Suprapubic skin (tissue), 4 donors: ENCODE results near the gene CCNB1. TPM values are rescaled to one million over a fixed set of nuclear protein-coding genes. Genes with fewer than 3 reads are reported as not detected.
A peak's percentile ranks its signal among the peaks of the same experiment; 100 is the strongest.

Source experiments
- DNase-seq, 2 donors: peaks; one replicate each; pipeline ENCODE4 v3.0.0-alpha.2; 2019; ENCODE audit warnings: low spot score in 2 of 2
- H3K27ac ChIP-seq: fragments of 200-600 bp; sonication (generic); one replicate; pipeline ENCODE4 v1.5.1; 2019
- H3K27me3 ChIP-seq: fragments of 200-600 bp; sonication (generic); one replicate; pipeline ENCODE4 v1.5.1; 2019
- H3K36me3 ChIP-seq: fragments of 200-600 bp; sonication (generic); one replicate; pipeline ENCODE4 v1.5.1; 2019
- H3K4me1 ChIP-seq: fragments of 200-600 bp; sonication (generic); one replicate; pipeline ENCODE4 v1.5.1; 2019
- H3K4me3 ChIP-seq: fragments of 200-600 bp; sonication (generic); one replicate; pipeline ENCODE4 v1.5.1; 2019; ENCODE audit warnings: mild to moderate bottlenecking
- H3K9me3 ChIP-seq: fragments of 200-600 bp; sonication (generic); one replicate; pipeline ENCODE4 v1.5.1; 2019
- EP300 ChIP-seq: sonication (generic); formaldehyde crosslinking; IDR thresholded peaks from one replicate; pipeline ENCODE4 v1.6.1; 2017; ENCODE audit warnings: antibody characterized with exemption
- POLR2A ChIP-seq, 2 donors: fragments of 450-650 bp; IDR thresholded peaks; one replicate each; pipeline ENCODE4 v1.6.1; 2017; ENCODE audit warnings: antibody characterized with exemption in 2 of 2, mild to moderate bottlenecking in 2 of 2, moderate library complexity in 2 of 2
- POLR2AphosphoS5 ChIP-seq, 3 donors: sonication (generic); formaldehyde crosslinking; IDR thresholded peaks; one replicate each; pipeline ENCODE4 v1.6.1; 2017; ENCODE audit warnings: antibody characterized with exemption in 3 of 3
- WGBS: methylation state at CpG from one replicate; pipeline ENCODE4 v1.1.5; 2018; 5-methylcytosine and 5-hydroxymethylcytosine counted together
- total RNA-seq, 4 donors: library from RNA; depleted of rRNA; stranded (reverse); fragments of >200 nt; gene quantifications; one replicate each; pipeline ENCODE4 v1.1.0, GENCODE V29; 2016
- TF ChIP-seq, protein P1 (sequence below), 2 donors: fragments of 200-600 bp in 1 of 2; fragments of 450-650 bp in 1 of 2; sonication (generic) in 1 of 2; IDR thresholded peaks; one replicate each; pipeline ENCODE4 v1.5.1; 2016 to 2019; ENCODE audit warnings: antibody characterized with exemption in 2 of 2, mild to moderate bottlenecking in 1 of 2, moderate library complexity in 1 of 2

The CCNB1 gene
- total RNA-seq, 4 donors from 2014 or later: 8.5 to 19.9 (median 10.8) TPM

DNA sequence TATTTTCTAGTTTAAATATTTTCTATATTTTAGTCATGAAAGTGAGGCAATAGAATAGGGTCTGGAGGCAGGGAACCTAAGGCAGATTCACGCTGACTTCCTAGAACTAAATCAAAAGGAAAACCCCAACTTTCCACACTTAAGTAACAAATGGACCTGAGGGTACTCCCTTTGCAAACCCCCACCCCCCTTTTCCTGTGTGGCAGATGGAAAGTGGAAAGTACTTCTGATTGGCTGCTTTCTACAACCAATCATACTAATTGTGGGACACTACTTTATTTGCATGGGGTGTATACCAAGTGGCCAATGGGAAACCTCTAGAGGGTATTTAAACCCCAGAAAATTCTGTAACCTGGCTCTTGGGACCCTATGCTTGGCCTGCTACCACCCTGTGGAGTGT is 17.7 kb downstream of the CCNB1 start:
- DNase-seq: no peak
- no peaks in the 10 kb centered on the region for H3K27me3 ChIP-seq
- no peak overlapping the region for H3K27ac ChIP-seq
- H3K36me3 ChIP-seq: no peaks in the 10 kb centered on the region
- WGBS: 85% methylated on average over 1 of the region's 1 CpG
- TF ChIP-seq EP300: no peak
- TF ChIP-seq POLR2A (IDR thresholded peaks at IDR 0.05): no peak
- no peak for TF ChIP-seq POLR2AphosphoS5 (IDR thresholded peaks at IDR 0.05)
- TF ChIP-seq, protein P1, sequence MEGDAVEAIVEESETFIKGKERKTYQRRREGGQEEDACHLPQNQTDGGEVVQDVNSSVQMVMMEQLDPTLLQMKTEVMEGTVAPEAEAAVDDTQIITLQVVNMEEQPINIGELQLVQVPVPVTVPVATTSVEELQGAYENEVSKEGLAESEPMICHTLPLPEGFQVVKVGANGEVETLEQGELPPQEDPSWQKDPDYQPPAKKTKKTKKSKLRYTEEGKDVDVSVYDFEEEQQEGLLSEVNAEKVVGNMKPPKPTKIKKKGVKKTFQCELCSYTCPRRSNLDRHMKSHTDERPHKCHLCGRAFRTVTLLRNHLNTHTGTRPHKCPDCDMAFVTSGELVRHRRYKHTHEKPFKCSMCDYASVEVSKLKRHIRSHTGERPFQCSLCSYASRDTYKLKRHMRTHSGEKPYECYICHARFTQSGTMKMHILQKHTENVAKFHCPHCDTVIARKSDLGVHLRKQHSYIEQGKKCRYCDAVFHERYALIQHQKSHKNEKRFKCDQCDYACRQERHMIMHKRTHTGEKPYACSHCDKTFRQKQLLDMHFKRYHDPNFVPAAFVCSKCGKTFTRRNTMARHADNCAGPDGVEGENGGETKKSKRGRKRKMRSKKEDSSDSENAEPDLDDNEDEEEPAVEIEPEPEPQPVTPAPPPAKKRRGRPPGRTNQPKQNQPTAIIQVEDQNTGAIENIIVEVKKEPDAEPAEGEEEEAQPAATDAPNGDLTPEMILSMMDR (IDR thresholded peaks at IDR 0.05): no peak
- H3K9me3 ChIP-seq: no peaks in the 10 kb centered on the region
- peaks cover 8% of the 10 kb centered on the region for H3K4me1 ChIP-seq
- H3K4me3 ChIP-seq: no peak overlapping the region

DNA sequence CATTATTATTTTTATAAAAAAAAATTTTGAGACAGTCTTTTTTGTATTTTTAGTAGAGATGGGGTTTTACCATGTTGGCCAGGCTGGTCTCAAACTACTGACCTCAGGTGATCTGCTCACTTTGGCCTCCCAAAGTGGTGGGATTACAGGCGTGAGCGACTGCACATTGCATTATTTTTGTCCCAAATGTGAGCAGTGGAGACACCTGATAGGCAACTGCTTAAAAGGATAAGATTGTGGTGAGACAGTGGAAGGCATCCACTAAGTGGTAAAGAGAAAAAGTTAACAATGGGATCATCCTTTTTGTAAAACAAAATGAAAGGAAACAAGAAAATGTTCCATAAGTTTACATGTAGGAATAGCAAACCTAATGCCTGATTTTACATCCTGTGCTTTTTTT is 20.4 kb downstream of the CCNB1 start:
- no peak for DNase-seq
- H3K36me3 ChIP-seq: no peaks in the 10 kb centered on the region
- WGBS: 95% methylated on average over 2 of the region's 2 CpGs
- H3K4me1 ChIP-seq: peaks cover 19% of the 10 kb centered on the region
- TF ChIP-seq POLR2AphosphoS5 (IDR thresholded peaks at IDR 0.05) (no peak), POLR2A (IDR thresholded peaks at IDR 0.05) (no peak), EP300 (no peak)
- TF ChIP-seq, protein P1 (IDR thresholded peaks at IDR 0.05): no peak
- H3K27me3 ChIP-seq: no peaks in the 10 kb centered on the region
- H3K27ac ChIP-seq: no peak overlapping the region
- H3K9me3 ChIP-seq: no peaks in the 10 kb centered on the region
- no peak overlapping the region for H3K4me3 ChIP-seq

DNA sequence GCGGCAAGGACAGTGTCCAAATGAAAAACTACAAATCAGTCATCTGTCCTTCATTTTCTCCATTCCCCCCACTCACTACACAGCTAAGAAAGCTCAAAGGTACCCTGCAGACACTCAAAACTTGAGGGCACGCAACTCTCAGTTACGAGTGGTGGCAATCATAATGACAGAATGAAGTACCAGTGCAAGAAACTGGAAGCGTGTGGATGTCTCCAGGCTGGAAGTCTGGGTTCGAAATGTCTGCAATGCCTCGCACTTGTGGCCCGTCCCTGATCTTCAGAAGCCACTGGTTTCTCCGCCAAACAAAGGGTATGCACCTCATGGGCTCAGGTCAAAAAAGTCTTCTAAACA is 21.8 kb downstream of the CCNB1 start:
- no peaks in the 10 kb centered on the region for H3K9me3 ChIP-seq
- 29% methylated on average over 8 of the region's 8 CpGs for WGBS
- peaks cover 3% of the 10 kb centered on the region for H3K36me3 ChIP-seq
- H3K27ac ChIP-seq: peak overlapping the region; percentile 71
- peaks cover 19% of the 10 kb centered on the region for H3K4me1 ChIP-seq
- no peaks in the 10 kb centered on the region for H3K27me3 ChIP-seq
- peak overlapping the region; percentile 86 for H3K4me3 ChIP-seq
- TF ChIP-seq POLR2AphosphoS5 (IDR thresholded peaks at IDR 0.05): no peak
- no peak for TF ChIP-seq EP300
- TF ChIP-seq POLR2A (IDR thresholded peaks at IDR 0.05): no peak
- TF ChIP-seq, protein P1 (IDR thresholded peaks at IDR 0.05): no peak
- DNase-seq: no peak

- 0% methylated on average over 51 of the region's 55 CpGs for WGBS
- peak; percentile 92 to 94 for DNase-seq
Observed at GRCh38 chr5:69189162-69190086, 22.5 kb downstream of the CCNB1 start, which contains the start of gene CENPH. Gene CENPH (plus strand): TSS chr5:69189583. CDS start chr5:69189635, 52 bp downstream.

GRCh38 chr5:69202497-69202896 is 35.5 kb downstream of the CCNB1 start:
- Histone ChIP-seq H3K4me3 (no peak overlapping the region), H3K9me3 (no peaks in the 10 kb centered on the region), H3K27me3 (no peaks in the 10 kb centered on the region), H3K27ac (no peak overlapping the region), H3K36me3 (peaks cover 4% of the 10 kb centered on the region), H3K4me1 (no peaks in the 10 kb centered on the region)
- 97% methylated on average over 1 of the region's 1 CpG for WGBS
- no peak for DNase-seq
- TF ChIP-seq, protein P1 (IDR thresholded peaks at IDR 0.05): no peak
- no peak for TF ChIP-seq EP300
- TF ChIP-seq POLR2A (IDR thresholded peaks at IDR 0.05): no peak
- TF ChIP-seq POLR2AphosphoS5 (IDR thresholded peaks at IDR 0.05): no peak

More at GRCh38 chr5:69189162-69190086, 22.5 kb downstream of the CCNB1 start, which contains the start of gene CENPH:
- no peaks in the 10 kb centered on the region for H3K27me3 ChIP-seq
- no peaks in the 10 kb centered on the region for H3K9me3 ChIP-seq
- peak within 1 kb of the TSS; percentile 71 for H3K27ac ChIP-seq
- TF ChIP-seq, protein P1 (IDR thresholded peaks at IDR 0.05): no peak
- TF ChIP-seq POLR2A (IDR thresholded peaks at IDR 0.05): no peak
- no peak for TF ChIP-seq POLR2AphosphoS5 (IDR thresholded peaks at IDR 0.05)
- TF ChIP-seq EP300: no peak
- peak within 1 kb of the TSS; percentile 86 for H3K4me3 ChIP-seq
- peaks cover 19% of the 10 kb centered on the region for H3K4me1 ChIP-seq
- peaks cover 3% of the 10 kb centered on the region for H3K36me3 ChIP-seq
